Subcutaneous abdominal adipose tissue (tissue), 5 donors: ENCODE data around the gene DHX29.

ENCODE experiments used
- H3K27ac ChIP-seq: one replicate; pipeline ENCODE4 v1.7.0; 2013; ENCODE audit warnings: low read depth, mild to moderate bottlenecking, inconsistent platforms, low read length, moderate library complexity
- H3K27me3 ChIP-seq, 5 donors: one replicate each; pipeline ENCODE4 v1.7.0; 2013; ENCODE audit warnings: low read length in 5 of 5, inconsistent platforms in 1 of 5; ENCODE audit not compliant: control insufficient read depth in 5 of 5, insufficient read depth in 4 of 5
- H3K36me3 ChIP-seq, 5 donors: one replicate each; pipeline ENCODE4 v1.7.0; 2013; ENCODE audit warnings: low read length in 5 of 5; ENCODE audit not compliant: control insufficient read depth in 5 of 5, insufficient read depth in 5 of 5
- H3K4me1 ChIP-seq, 5 donors: one replicate each; pipeline ENCODE4 v1.7.0; 2013; ENCODE audit warnings: low read length in 5 of 5, mild to moderate bottlenecking in 3 of 5, moderate library complexity in 1 of 5; ENCODE audit not compliant: control insufficient read depth in 5 of 5, insufficient read depth in 5 of 5
- H3K4me3 ChIP-seq, 5 donors: one replicate each; pipeline ENCODE4 v1.7.0; 2013; ENCODE audit warnings: low read length in 5 of 5, low read depth in 1 of 5
- H3K9ac ChIP-seq, 5 donors: one replicate each; pipeline ENCODE4 v1.7.0; 2013; ENCODE audit warnings: low read length in 5 of 5, mild to moderate bottlenecking in 4 of 5, moderate library complexity in 3 of 5
- H3K9me3 ChIP-seq, 5 donors: one replicate each; pipeline ENCODE4 v1.7.0; 2013; ENCODE audit warnings: low read length in 5 of 5; ENCODE audit not compliant: control insufficient read depth in 5 of 5
- donor health status: healthy.
- donor health status: healthy.
- donor health status: healthy.
- donor health status: healthy.
- donor health status: healthy.

DHX29 gene

DNA sequence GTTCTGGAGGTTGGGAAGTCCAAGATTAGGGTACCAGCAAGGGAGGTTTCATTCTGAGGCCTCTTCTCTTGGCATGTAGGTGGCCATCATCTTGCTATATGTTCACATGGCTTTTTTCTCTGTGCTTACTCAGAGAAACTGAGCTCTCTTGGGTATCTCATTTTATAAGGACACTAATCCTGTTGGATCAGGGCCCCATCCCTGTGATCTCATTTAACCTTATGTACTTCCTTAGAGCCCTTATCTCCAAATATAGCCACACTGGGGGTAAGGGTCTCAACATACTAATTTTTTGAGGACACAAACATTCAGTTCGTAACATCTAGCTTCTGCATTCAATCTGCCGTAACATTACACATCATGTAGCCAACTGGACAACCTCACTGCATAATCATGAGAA is 6.6 kb downstream of the DHX29 start:
- peaks cover 0 to 21% (median 4%) of the 10 kb centered on the region in 5 donors for H3K36me3 ChIP-seq
- no peak overlapping the region for H3K27ac ChIP-seq
- no peak overlapping the region for H3K4me3 ChIP-seq
- H3K9me3 ChIP-seq: peaks cover 2 to 6% (median 3%) of the 10 kb centered on the region in 5 donors
- H3K4me1 ChIP-seq: peaks cover 3 to 32% (median 23%) of the 10 kb centered on the region in 5 donors
- no peaks in the 10 kb centered on the region for H3K27me3 ChIP-seq
- H3K9ac ChIP-seq: no peak overlapping the region

- Histone ChIP-seq H3K36me3 (peaks cover 43 to 66% (median 61%) of the 10 kb centered on the region in 5 donors), H3K27me3 (no peaks in the 10 kb centered on the region), H3K9ac (no peak overlapping the region), H3K27ac (no peak overlapping the region), H3K4me1 (no peaks in the 10 kb centered on the region), H3K9me3 (peaks cover 0 to 3% (median 0%) of the 10 kb centered on the region in 5 donors), H3K4me3 (no peak overlapping the region)
These were observed 12.6 kb downstream of the DHX29 start for GRCh38 chr5:55294935-55295334.

- peaks cover 64 to 89% (median 75%) of the 10 kb centered on the region in 5 donors for H3K36me3 ChIP-seq
These were observed 16.5 kb downstream of the DHX29 start for GRCh38 chr5:55290991-55291390.

GRCh38 chr5:55289808-55290207 is 17.7 kb downstream of the DHX29 start:
- Histone ChIP-seq H3K27ac (no peak overlapping the region), H3K4me3 (no peak overlapping the region), H3K4me1 (no peaks in the 10 kb centered on the region), H3K36me3 (peaks cover 69 to 88% (median 72%) of the 10 kb centered on the region in 5 donors), H3K9me3 (peaks cover 0 to 1% (median 0%) of the 10 kb centered on the region in 5 donors), H3K27me3 (no peaks in the 10 kb centered on the region), H3K9ac (no peak overlapping the region)

More at GRCh38 chr5:55290991-55291390, 16.5 kb downstream of the DHX29 start:
- Histone ChIP-seq H3K4me1 (no peaks in the 10 kb centered on the region), H3K27me3 (no peaks in the 10 kb centered on the region), H3K27ac (no peak overlapping the region), H3K4me3 (no peak overlapping the region), H3K9me3 (peaks cover 0 to 3% (median 0%) of the 10 kb centered on the region in 5 donors), H3K9ac (no peak overlapping the region)

DNA sequence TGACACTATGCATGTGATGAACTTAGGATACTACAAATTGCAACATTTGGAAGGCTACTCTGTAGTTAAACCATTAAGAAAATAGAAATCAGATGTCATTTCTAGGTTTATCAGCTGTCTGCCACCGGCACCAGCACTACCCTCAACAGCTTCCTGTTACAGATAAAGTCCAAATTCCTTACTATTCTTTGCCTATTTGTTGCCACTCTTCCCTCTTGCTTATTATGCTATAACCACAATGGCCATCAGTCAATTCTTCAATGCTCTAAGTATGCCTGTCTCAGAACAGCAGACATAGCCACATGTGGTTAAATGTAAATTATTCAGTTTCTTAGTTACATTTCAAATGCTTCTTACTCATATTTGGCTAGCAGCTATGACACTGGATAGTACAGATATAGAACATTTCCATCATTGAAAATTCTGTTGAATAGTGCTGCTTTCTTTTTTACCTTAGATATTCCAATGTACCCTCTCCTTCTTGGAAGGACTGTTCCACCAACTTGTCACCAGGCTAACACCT is 21.0 kb downstream of the DHX29 start:
- no peak overlapping the region for H3K27ac ChIP-seq
- peaks cover 60 to 80% (median 68%) of the 10 kb centered on the region in 5 donors for H3K36me3 ChIP-seq

GRCh38 chr5:55278778-55279177 is 28.7 kb downstream of the DHX29 start:
- Histone ChIP-seq H3K4me3 (no peak overlapping the region), H3K36me3 (peaks cover 78 to 88% (median 79%) of the 10 kb centered on the region in 5 donors), H3K9ac (no peak overlapping the region), H3K4me1 (no peaks in the 10 kb centered on the region), H3K27ac (no peak overlapping the region), H3K9me3 (no peaks in the 10 kb centered on the region), H3K27me3 (no peaks in the 10 kb centered on the region)

More for the DNA sequence above, 21.0 kb downstream of the DHX29 start:
- no peak overlapping the region for H3K4me3 ChIP-seq
- no peaks in the 10 kb centered on the region for H3K27me3 ChIP-seq
- no peaks in the 10 kb centered on the region for H3K9me3 ChIP-seq
- no peaks in the 10 kb centered on the region for H3K4me1 ChIP-seq
- H3K9ac ChIP-seq: no peak overlapping the region

- Histone ChIP-seq H3K4me3 (no peak overlapping the region), H3K4me1 (no peaks in the 10 kb centered on the region), H3K9ac (no peak overlapping the region), H3K9me3 (no peaks in the 10 kb centered on the region), H3K27me3 (no peaks in the 10 kb centered on the region), H3K36me3 (peaks cover 72 to 90% (median 78%) of the 10 kb centered on the region in 5 donors), H3K27ac (no peak overlapping the region)
These were observed 30.7 kb downstream of the DHX29 start for GRCh38 chr5:55276771-55277170.

DNA sequence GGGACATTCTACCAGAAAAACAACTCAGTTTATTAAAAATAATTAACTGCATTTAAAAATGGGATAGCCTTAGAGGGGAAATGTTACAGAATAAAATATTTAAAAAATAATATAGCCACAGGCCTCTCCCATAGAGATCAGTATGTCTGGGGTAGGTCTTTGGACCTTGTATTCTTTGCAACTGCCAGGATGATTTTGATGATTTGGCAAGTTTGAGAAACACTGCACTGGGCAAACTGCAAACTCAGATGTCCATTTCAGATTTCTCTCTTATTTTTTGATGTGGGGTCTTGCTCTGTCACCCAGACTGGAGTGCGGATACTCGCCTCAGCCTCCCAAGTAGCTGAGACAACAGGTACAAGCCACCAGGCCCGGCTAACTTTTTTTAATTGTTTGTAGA is 49.2 kb downstream of the DHX29 start:
- H3K27ac ChIP-seq: no peak overlapping the region
- H3K9ac ChIP-seq: no peak overlapping the region
- H3K4me1 ChIP-seq: no peaks in the 10 kb centered on the region
- no peak overlapping the region for H3K4me3 ChIP-seq
- peaks cover 70 to 78% (median 73%) of the 10 kb centered on the region in 5 donors for H3K36me3 ChIP-seq
- no peaks in the 10 kb centered on the region for H3K27me3 ChIP-seq
- no peaks in the 10 kb centered on the region for H3K9me3 ChIP-seq

GRCh38 chr5:55254802-55255201 is 52.7 kb downstream of the DHX29 start:
- H3K4me1 ChIP-seq: no peaks in the 10 kb centered on the region
- H3K4me3 ChIP-seq: no peak overlapping the region
- H3K27me3 ChIP-seq: no peaks in the 10 kb centered on the region
- no peak overlapping the region for H3K9ac ChIP-seq
- peaks cover 45 to 56% (median 52%) of the 10 kb centered on the region in 5 donors for H3K36me3 ChIP-seq
- H3K9me3 ChIP-seq: no peaks in the 10 kb centered on the region
- H3K27ac ChIP-seq: no peak overlapping the region

DNA sequence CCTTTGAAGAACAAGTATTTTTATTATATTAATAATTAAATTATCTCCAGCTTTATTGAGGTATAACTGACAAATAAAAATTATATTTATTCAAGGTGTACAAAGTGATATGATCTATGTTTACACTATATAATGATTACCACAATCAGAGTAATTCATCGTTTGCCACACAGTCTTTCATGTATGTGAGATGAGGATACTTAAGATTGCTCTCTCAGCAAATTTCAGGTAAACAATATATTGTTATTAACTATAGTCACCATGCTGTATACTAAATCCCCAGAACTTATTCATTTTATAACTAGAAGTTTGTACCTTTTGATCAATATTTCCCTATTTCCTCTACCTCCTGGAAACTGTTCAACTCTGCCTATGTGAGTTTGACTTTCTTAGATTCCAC is 57.4 kb downstream of the DHX29 start:
- no peaks in the 10 kb centered on the region for H3K27me3 ChIP-seq
- H3K27ac ChIP-seq: no peak overlapping the region
- peaks cover 7 to 13% (median 13%) of the 10 kb centered on the region in 5 donors for H3K36me3 ChIP-seq
- peaks cover 7 to 17% (median 8%) of the 10 kb centered on the region in 5 donors for H3K9me3 ChIP-seq
- H3K4me3 ChIP-seq: no peak overlapping the region
- H3K9ac ChIP-seq: no peak overlapping the region
- H3K4me1 ChIP-seq: no peaks in the 10 kb centered on the region
